ENCODE measurements around the gene SMARCAL1.

DNA sequence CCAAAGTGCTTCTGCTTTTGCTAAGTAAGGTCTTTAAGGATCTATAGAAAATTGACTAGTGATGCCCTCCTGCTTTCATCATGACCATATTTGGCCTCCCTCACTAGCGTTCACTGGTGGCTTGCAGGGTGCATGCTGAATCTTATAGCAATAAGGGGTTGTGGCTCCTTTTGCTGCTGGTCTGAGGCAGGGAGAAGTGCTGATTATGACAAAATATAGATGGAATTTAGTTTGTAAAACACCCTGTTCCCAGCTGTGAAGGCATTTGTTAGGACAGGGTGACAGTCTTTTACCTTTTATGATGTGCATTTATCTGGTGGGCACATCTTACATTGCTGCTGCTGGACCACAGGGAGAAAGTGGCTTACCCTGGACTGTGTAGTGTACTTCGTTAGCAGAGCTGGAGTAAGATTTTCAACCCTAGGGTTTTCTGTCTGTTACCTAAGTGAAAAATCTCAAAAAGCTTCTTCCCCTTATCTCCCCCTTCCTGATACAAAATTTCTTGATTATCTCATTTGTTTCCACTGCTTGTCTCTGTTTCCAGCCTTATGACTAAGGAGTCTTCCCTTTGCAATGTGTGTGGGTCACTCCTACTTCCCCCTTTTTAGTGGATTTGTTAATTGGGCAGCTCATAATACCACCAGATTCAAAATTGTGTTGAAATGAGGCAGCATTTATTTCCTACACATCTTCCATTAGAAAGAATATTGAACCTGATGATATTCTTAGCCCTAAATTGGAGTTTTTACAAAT is 65.2 kb downstream of the SMARCAL1 start:
- TF ChIP-seq, protein P1, sequence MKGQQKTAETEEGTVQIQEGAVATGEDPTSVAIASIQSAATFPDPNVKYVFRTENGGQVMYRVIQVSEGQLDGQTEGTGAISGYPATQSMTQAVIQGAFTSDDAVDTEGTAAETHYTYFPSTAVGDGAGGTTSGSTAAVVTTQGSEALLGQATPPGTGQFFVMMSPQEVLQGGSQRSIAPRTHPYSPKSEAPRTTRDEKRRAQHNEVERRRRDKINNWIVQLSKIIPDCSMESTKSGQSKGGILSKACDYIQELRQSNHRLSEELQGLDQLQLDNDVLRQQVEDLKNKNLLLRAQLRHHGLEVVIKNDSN (CRISPR knock-in tag; IDR thresholded peaks at IDR 0.05): no peak
- TF ChIP-seq ZNF532 (CRISPR knock-in tag; IDR thresholded peaks at IDR 0.05; ENCODE audit: borderline replicate concordance) (no peak), CBFB (CRISPR knock-in tag; IDR thresholded peaks at IDR 0.05; ENCODE audit: low read depth) (no peak), PREB (CRISPR knock-in tag; IDR thresholded peaks at IDR 0.05; ENCODE audit: borderline replicate concordance) (no peak), ZNF232 (CRISPR knock-in tag; IDR thresholded peaks at IDR 0.05) (no peak), NFYB (CRISPR knock-in tag; conservative IDR thresholded peaks at IDR 0.05; ENCODE audit: low read depth) (no peak), USF2 (CRISPR knock-in tag; IDR thresholded peaks at IDR 0.05) (no peak), SP1 (CRISPR knock-in tag; conservative IDR thresholded peaks at IDR 0.05) (no peak), ZNF317 (CRISPR knock-in tag; IDR thresholded peaks at IDR 0.05; ENCODE audit: borderline replicate concordance, low read depth) (no peak)
- TF ChIP-seq, protein P2, sequence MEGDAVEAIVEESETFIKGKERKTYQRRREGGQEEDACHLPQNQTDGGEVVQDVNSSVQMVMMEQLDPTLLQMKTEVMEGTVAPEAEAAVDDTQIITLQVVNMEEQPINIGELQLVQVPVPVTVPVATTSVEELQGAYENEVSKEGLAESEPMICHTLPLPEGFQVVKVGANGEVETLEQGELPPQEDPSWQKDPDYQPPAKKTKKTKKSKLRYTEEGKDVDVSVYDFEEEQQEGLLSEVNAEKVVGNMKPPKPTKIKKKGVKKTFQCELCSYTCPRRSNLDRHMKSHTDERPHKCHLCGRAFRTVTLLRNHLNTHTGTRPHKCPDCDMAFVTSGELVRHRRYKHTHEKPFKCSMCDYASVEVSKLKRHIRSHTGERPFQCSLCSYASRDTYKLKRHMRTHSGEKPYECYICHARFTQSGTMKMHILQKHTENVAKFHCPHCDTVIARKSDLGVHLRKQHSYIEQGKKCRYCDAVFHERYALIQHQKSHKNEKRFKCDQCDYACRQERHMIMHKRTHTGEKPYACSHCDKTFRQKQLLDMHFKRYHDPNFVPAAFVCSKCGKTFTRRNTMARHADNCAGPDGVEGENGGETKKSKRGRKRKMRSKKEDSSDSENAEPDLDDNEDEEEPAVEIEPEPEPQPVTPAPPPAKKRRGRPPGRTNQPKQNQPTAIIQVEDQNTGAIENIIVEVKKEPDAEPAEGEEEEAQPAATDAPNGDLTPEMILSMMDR (IDR thresholded peaks at IDR 0.05): no peak
